DMS153 treated with DMSO at 0.1 percent for 48 hours (cell line): ENCODE measurements around the gene SCFD2.
"Not testable (repeated sequence)": the region's sequence is repeated elsewhere in the genome, so short reads cannot be mapped to it uniquely, and the experiment has no call there.

Experiments used
- DNase-seq: peaks from one replicate; lab custom pipeline; 2025; ENCODE audit not compliant: unreplicated experiment; lab: John Stamatoyannopoulos, UW

Gene SCFD2

GRCh38 chr4:53147711-53148110 lies 218.2 kb downstream of the SCFD2 start:
- DNase-seq: no peak

- no peak for DNase-seq
Observed at GRCh38 chr4:53147197-53147596, 218.7 kb downstream of the SCFD2 start.

GRCh38 chr4:53141308-53141707 lies 224.6 kb downstream of the SCFD2 start:
- DNase-seq: no peak

GRCh38 chr4:53139256-53139655 lies 226.6 kb downstream of the SCFD2 start:
- DNase-seq: not testable (repeated sequence)

- DNase-seq: no peak
Observed at GRCh38 chr4:53137468-53137867, 228.4 kb downstream of the SCFD2 start.

- DNase-seq: no peak
Observed at GRCh38 chr4:53136954-53137353, 228.9 kb downstream of the SCFD2 start.

- no peak for DNase-seq
Observed at GRCh38 chr4:53132132-53132891, 233.5 kb downstream of the SCFD2 start.

- DNase-seq: no peak
Observed at GRCh38 chr4:53131562-53131925, 234.3 kb downstream of the SCFD2 start.

- DNase-seq: no peak
Observed at GRCh38 chr4:53130896-53131561, 234.8 kb downstream of the SCFD2 start.

GRCh38 chr4:53128706-53129357 lies 237.0 kb downstream of the SCFD2 start:
- DNase-seq: no peak

- DNase-seq: no peak
Observed at GRCh38 chr4:53128231-53128630, 237.6 kb downstream of the SCFD2 start.

- no peak for DNase-seq
Observed at GRCh38 chr4:53127365-53127764, 238.5 kb downstream of the SCFD2 start.

GRCh38 chr4:53126099-53126498 lies 239.8 kb downstream of the SCFD2 start:
- no peak for DNase-seq

GRCh38 chr4:53123819-53124218 lies 242.0 kb downstream of the SCFD2 start:
- no peak for DNase-seq

GRCh38 chr4:53123171-53123570 lies 242.7 kb downstream of the SCFD2 start:
- no peak for DNase-seq

GRCh38 chr4:53122280-53123116 lies 243.4 kb downstream of the SCFD2 start:
- no peak for DNase-seq

GRCh38 chr4:53121264-53121865 lies 244.5 kb downstream of the SCFD2 start:
- no peak for DNase-seq

- no peak for DNase-seq
Observed at GRCh38 chr4:53120778-53121177, 245.1 kb downstream of the SCFD2 start.

- DNase-seq: no peak
Observed at GRCh38 chr4:53119680-53120079, 246.2 kb downstream of the SCFD2 start.

GRCh38 chr4:53118676-53119075 lies 247.2 kb downstream of the SCFD2 start:
- no peak for DNase-seq

- DNase-seq: no peak
Observed at GRCh38 chr4:53116954-53117353, 248.9 kb downstream of the SCFD2 start.
